Mucosa of gallbladder (tissue), 1 donor: ENCODE results near the gene KLF13. TPM values are rescaled to one million over a fixed set of nuclear protein-coding genes. Genes with fewer than 3 reads are reported as not detected.

Source experiments
- DNase-seq: peaks from one replicate; pipeline ENCODE4 v3.0.0-alpha.2; 2020; ENCODE audit warnings: low spot score
- total RNA-seq: library from RNA; stranded (reverse); gene quantifications from one replicate; pipeline ENCODE4 v1.2.1, GENCODE V29; 2021
- donor health status: DM: no; HTN: no; CAD: no.

KLF13 gene
- 86.0 TPM for total RNA-seq

DNA sequence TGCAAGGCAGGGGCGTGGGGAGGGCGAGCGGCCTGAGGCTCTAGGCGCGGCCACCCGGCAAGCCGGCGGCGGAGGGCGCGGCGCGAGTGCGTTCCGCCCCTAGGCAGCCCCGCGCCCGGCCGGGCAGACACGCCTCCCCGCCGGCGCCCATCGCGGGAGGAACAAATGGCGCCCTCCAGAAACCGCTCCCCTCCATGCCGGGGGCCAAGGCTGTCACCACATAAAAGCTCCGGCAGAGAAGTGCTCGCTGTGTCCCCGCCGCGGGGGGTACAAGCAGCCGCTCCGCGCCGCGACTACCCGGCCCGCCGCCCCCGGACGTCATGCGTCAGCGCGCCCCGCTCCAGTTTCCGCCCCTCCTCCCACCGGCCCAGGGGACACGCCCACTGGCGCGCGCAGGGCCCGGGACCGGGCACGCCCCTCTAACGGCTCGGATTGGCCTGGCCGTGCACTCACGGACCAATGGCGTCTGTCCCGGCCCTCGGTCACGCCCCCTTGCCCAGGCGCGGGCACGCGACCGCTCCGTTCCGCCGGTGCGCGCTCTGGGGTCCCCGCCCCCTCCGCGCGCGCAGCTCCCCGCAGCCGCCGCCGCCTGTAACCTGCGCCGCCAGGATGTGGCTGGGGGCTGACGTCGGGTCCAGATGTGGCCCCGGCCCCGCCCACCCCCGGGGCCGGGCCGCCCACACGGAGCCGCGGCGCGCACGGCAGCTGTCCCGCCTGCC lies at the start of gene KLF13:
KLF13 (plus strand) TSS at position 680 of the 719 bp plus-strand sequence. CDS start 378 bp downstream, outside the sequence.
- DNase-seq, result peak; percentile 99

DNA sequence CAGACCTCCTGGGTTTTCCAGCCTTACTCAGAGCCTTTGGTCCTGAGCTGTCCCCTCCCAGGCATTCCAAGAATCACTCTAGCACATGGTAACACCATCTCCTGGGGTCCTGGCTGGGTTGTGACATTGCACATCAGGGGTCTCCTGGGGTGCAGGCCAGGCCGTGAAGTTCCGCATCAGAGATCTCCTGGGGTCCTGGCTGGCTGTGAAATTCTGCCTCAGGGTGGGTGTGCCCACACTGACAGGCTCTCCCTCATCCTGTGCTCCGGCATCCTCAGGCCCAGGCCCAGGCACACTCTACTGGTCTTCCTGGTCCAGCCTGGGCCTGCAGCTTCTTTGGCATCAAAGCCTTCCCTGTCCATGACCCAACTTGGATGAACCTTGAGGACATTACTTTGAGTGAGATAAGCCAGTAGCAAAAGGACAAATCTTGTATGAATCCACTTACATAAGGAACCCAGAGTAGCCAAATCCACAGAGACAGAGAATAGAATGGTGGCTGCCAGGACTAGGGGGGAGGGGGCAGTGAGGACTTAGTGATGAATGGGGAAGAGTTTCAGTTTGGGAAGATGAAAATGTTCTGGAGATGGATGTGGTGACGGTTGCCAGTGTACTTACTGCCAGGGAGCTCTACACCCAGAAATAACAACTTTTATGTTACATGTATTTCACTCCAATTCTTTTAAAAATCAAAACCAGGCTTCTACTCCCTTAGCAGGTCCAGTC lies 49.1 kb upstream of the KLF13 start:
- DNase-seq, result peak; percentile 7

DNA sequence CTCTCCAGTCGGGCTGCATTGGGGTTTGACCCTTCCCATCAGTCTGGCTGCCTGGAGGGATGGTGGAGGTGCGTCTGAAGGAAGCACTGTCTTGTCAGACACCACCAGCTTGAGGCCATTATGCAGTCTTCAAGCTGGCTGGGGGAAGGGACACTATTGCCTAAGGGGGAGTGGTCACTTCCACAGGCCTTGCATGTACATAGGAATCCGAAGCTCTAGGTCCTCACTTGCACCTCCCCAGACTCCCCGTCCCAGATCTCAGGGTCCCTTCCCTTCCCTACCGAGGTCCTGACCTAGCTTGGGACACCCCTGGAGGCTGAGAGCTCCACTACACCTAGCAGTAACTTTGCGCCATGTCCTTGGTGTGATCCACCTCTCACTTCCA lies 48.6 kb upstream of the KLF13 start:
- DNase-seq, result no peak

DNA sequence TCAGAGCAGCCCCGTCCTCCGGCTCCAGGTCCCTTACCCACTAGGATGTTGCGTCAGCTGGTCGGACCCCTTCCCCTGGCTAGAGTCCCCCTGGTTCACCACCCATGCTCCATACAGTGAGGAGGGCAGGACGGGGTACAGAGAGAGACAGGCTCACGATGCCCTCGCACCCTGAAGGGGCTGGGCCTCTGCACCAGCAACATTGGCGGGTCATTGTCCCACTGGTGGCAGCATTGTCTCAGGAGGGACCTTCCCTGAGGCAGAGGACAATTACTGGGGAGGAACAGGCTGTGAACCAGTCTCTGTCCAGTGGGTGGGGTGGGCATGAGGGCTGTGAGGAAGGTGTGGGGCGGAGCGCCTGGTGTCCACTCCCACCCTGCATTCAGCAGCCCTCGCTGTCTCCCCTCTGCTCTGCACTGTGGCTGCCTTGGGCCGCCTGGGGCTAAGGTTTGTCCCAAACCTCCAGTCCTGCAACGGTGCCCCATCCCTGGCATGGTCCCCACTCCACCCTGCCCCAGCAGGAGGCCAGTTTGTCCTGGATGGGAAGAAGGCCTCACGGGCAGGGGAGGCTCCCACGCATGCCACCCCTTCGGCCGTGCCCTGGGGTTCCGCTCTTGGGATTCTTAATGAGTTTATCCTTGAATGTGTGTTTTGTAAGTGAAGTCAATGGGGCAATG lies 48.0 kb upstream of the KLF13 start:
- peak; percentile 8 for DNase-seq

DNA sequence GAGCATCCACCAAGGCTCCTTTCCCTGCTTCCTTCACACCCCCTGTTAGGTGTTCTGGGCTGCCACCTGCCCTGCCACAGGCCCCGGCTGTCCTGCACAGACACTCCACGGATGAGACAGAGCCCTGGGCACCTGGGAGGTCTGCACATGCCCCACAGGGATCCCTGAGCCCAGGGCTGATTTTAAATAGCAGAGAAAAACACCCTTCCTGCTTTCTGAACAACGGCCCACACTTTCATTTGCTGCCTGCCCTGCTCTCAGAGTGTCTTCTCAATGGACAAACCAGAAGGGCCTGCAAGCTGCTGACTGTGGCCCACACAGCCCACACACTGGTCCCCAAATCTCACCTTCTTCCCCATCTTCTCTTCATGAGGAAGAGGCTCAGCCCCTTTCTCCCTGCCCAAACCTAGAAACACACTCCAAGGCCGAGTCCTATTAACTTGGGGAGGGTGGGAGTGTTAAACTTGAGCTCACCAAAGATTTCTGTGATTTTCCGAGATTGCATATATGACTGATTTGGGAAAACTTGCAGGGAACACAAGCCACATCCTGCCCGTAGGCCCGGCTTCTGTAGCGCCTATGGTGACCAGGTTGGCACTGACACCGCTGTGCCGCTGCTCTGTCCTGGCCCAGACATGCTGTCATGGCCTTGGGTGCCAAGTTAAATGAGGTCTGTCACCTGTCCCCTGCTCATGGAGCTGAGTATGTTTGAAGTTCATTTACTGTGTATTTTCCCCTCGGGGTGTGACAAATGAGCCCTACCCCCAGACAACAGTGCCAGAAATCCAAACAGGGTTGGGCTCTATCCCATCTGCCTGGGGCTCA lies 47.2 kb upstream of the KLF13 start:
- peak; percentile 9 for DNase-seq

DNA sequence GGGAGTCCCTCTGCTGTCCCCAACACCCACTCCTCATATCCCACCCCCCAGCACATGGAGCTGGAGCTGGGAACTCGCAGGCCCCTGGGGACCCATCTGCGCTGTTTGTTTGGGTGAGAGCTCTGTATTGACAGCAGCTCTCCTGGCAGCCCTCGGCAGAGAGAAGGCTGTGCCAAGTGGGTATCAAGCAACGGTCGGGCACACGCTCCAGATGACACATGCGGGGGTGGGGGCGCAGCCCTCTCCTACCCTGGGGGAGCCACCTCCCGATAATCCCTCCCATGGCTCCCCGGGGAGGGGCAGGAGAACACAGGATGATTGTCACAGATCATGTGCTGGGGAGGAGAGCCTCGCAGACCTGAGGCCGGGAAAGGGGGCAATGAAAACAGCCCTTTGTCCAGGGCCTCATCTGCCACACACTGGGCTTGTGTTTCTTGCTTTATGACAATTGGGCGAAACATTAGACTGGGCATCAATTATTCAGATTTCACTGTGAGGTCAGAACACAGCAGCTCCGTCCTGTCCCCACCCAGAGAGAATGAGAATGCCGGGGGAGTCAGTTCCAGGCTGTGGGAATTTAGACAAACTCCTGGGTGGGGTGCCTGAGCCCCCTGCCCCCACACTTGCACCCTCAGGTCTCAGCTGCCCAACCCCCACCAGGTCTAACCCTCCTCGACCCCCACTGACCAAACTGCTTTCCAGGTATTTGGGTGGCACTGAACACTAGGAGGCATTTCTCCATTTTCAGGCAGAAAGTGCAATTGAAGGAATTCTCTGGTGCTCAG lies 46.4 kb upstream of the KLF13 start:
- DNase-seq, result peak; percentile 9

DNA sequence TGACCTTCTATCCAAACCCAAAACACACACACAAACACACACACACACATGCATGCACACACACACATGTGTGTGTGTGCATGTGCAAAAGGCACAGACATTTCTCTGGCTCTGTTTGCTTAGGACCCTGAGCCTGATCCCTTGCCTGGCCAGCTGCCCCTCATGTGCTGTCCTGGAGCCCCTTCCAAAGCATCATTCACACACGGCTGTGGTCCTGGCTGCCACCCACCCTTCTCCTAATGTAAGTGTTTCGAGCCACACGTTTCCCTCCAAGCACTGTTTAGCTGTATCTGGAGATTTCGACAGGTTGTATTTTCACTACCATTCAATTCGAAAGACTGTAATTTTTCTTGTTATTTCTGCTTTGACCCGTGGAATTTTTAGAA lies 45.8 kb upstream of the KLF13 start:
- DNase-seq, result peak; percentile 9

DNA sequence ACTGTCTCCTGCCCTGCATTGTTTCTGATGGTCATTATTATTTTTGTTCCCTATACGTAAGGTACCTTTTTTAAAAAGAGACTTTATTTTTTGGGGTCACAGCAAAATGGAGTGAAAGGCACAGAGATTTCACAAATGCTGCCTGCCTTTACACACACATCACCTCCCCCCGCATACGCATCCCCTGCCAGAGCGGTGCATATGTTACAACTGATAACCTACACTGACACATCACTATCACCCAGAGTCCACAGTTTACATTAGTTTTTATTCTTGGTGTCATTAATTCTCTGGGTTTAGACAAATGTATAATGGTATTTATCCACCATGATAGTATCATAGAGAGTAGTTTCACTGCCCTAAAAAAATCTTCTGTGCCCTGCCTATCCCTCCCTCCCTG lies 43.6 kb upstream of the KLF13 start:
- no peak for DNase-seq

DNA sequence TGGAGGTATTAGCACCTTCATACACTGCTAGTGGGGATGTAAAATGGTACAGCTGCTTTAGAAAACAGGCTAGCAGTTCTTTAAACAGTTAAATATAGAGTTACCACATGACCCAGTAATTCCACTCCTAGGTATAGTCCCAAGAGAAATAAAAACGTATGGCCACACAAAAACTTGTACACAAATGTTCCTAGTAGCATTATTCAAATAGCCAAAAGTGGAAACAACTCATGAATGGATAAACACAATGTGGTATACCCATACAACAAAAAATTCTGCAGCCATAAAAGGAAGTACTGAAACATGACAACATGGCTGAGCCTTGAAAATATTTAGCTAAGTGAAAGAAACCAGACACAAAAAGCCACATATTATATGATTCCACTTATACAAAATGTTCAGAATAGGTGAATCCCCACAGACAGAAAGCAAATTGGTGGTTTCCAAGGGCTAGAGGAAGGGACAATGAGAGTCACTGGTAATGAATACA lies 40.8 kb upstream of the KLF13 start:
- no peak for DNase-seq

DNA sequence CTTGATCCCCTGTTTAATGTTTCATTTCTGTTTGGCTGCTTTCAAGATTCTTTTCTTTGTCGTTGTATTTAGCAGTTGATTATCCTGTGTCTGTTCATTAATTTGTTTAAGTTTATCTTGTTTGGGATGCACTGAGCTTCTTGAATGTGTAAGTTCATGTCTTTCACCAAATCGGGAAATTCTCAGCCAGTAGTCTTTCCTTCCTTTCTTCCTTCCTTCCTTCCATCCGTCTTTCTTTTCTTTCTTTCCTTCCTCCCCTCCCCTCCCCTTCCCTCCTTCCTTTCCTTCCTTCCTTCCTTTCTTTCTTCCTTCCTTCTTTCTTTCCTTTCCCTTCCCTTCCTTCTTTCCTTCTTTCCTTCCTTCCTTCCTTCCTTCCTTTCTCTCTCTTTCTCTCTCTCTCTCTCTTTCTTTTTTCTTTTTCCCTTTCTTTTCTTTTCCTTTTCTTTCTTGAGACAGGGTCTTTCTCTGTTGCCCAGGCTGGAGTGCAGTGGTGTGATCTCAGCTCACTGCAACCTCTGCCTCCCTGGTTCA lies 35.5 kb upstream of the KLF13 start:
- no peak for DNase-seq

DNA sequence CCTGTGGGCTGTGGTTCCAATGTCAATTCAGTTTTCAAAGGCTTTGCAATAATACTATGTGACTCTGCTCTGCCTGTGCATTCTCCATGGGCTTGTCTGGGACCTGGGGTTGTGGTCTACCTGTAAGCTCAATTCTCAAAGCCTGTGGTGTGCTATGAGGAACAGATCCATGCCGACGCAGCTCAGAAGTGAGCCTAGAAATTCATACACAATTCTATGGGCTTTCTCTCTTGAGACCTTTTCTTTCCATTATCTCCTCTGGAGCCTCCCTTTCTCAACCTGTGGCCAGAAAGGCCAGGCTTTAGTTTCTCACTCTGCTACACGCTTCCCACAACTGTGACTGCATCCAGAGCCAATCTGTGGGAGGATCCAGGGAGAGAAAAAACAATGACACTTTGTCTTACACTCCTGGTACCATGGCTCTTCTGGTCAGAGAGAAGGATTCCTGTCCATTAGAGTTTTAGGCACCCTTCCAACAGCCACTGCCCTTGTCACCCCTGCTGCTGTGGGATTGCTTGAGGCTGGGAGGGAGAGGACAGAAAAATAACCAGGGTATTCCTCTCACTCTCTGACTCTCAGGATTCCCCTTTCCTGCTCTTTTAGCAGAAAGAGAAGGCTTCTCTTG lies 34.1 kb upstream of the KLF13 start:
- DNase-seq, result peak; percentile 17

DNA sequence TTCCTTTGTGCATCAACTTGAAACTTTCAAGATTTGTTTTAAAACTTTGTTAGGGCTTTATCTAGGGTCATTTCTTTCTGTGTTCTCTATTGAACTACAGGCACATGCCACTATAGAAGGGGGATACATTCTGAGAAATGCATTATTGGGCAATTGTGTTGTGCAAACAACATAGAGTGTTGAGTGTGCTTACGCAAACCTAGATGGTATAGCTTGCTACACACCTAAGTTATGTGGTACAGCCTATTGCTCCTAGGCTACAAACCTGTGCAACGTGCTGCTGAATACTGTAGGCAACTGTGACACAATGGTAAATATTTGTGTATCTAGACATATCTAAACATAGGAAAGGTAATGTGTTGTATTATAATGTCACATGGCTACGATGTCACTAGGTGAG lies 33.0 kb upstream of the KLF13 start:
- no peak for DNase-seq

DNA sequence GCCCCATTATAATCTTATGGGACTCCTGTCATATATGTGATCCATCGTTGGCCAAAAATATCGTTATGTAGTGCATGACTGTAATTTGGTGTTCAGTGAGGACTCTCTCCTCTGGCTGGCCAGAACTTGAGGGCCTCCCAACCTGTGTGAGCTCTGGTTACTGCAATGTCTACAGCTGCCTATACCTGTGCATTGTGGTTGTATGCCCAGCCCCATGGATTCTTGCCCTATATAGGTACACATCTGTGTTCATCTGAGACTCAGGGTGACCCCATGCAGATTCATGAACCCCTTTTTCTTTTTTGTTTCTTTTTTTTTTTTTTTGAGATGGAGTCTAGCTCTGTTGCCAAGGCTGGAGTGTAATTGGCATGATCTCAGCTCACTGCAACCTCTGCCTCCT lies 32.6 kb upstream of the KLF13 start:
- no peak for DNase-seq

DNA sequence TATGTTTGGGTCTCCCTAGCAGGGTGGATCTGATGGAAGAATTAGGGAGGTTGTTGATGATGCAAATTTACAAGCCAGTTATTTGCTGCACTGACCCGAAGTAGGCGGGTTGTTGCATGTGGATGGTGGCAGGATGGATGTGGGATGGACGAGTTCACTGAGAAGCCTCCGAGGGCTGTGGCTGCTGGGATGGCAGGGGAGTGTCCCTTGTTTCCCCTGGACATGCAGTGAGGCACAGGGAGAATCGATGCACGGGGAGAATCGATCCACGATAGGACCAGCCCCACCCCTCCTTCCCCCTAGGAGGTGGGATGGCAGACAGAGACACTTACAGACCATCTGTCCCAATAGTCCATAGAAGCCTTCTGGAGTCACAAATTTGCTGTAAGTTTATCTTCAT lies 31.0 kb upstream of the KLF13 start:
- DNase-seq, result peak; percentile 16

DNA sequence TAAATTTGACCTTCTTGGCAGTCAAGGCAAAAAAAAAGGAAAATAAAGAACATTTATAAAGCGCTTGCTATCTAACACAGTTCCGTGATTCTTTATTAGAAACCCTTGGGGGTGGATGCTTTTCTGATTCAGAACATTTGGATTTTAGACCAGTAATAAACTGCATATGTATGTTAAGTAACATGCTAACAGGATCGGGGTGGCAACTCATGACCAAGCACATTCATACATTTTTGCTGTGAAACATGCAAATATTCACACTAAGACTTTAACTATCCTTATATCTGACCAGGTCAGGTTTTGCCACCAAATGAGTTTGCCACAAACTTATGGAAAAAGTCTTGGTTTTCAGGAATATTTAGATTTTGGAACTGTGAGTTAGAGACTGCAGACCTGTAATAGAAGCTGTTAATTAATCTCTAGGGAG lies 30.4 kb upstream of the KLF13 start:
- no peak for DNase-seq

DNA sequence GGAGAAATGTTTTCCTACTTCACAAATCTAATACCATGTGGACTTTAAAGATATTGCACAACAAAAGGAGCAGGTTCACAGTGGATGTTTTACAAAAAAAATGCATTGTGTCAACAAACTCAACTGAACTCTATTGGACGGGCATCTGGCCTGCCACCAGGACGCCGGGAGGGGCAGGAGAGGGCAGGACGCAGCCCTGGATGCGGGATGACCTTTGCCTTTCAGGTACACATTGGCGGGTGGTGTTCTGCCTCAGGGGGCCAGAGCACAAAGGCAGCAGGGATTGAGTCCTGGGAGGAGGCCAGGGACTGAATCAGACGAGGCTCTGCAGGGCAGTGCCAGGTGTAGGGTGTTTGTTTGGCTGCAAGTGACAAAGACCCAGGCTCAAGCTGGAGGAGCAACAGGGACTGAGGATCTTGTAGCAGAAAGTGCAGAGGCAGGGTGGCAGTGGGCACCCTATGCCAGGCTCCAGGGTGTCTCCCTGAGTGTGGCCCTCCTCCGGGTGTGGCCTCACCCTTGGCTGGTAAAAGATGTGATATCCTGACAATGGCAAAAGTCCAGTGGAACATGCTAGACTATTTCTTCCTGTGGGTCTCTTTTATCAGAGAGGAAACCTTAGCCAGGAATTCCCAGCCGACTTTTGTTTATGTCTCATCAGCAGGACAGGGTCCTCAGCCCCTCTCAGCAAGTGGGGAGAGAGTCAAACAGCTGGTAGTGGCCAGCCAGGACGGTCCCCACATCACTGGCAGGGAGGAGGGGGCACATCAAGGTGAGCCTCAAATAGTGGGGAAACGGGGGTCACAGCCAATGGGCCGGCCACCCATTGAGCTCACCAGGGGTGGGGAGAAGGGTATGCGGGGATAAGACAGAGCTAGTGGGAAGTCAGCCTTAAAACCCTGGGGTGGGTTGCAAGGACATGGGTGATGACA lies 29.7 kb upstream of the KLF13 start:
- peak; percentile 87 for DNase-seq

DNA sequence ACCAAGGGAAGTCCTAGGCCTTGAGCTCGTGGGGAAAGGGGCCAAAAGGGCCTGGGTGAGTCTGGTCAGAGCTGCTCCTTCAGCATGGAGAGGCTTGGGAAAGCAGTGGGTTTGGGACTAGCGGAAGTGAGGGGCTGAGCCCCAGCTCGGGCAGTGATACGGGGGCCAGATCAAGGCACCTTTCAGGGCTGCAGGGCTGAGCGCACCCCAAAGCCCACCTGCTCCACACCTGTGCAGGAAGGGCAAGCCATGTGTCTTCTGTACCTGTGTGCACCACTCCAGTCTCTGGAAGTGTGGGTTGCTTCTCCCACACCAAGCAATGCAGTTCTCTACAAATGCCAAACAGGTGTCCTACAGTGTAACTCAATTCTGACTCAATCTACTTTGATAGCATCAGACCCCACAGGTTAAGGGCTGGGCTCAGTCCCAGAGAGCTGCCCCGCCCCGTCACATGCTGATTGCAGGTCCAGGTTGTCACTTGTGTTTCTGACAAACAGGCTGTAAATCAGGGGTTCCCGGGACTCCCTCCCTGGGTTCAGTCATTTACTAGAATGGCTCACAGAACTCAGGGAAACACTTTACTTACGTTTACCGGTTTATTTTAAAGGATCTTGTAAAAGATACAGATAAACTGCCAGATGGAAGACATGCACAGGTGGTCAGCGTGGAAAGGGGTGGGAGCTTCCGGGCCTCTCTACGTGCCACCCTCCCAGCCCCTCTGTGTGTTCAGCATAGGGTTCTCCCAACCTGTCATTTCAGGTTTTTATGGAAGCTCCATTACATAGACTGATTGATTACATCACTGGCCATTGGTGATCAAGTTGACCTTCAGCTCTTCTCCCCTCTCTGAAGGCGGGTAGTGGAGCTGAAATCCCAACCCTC lies 28.8 kb upstream of the KLF13 start:
- peak; percentile 41 for DNase-seq

DNA sequence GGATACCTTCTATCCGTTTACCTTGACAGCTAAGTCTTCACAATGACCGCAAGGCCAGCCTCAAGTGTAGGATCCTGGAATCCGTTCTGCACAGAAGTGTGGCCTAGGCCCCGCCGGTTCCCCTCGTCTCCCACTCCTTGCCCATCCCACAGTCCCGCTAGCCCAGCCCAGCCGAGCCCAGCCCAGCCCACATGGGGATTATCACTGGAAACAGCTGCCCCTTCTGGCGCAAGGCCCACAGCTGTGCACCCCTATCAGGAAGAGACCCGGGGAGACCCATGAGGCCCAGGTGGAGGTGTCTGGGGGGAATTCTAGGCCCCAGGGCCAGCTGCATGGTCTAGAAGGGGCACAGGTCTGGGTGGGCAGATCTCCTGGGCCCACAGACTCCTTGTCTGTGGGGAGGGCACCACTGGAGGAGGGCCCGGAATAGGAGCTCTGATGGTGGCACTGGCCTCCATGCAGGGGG lies 27.9 kb upstream of the KLF13 start:
- peak; percentile 7 for DNase-seq
